HepG2 (cell line): ENCODE results near the gene APCDD1L. TPM values are rescaled to one million over a fixed set of nuclear protein-coding genes. Genes with fewer than 3 reads are reported as not detected.

Experiments
- ATAC-seq: fragments of 200-7000 bp; cut with Tn5 transposase; 3 replicates; pipeline ENCODE4 v1.9.1; 2020; ENCODE audit warnings: mild to moderate bottlenecking, moderate library complexity
- BruUV-seq: library from RNA; stranded (reverse); fragments of 400-500 nt; replicated peaks from 2 replicates; lab custom pipeline; 2021; lab: Mats Ljungman, UMichigan
- CTCF ChIA-PET: fragments of 300-600 bp; formaldehyde crosslinking; extraction: SDS; loops from one replicate; lab custom pipeline; 2021; ENCODE audit warnings: low total read pairs, inconsistent platforms, low intra/inter-chr PET ratio; lab: Yijun Ruan, JAX
- POLR2A ChIA-PET: fragments of 350-600 bp; sonication (Branson Sonifier 250); formaldehyde crosslinking; loops from one replicate; lab custom pipeline; 2020; ENCODE audit warnings: antibody characterized with exemption, inconsistent platforms; lab: Yijun Ruan, JAX
- DNase-seq: peaks from one replicate; pipeline ENCODE4 v3.0.0-alpha.2; 2015; ENCODE audit warnings: low spot score
- FAIRE-seq: peaks from 3 replicates; lab custom pipeline; 2011; peaks lifted over from hg19 to GRCh38; lab: Jason Lieb, UNC
- H2AFZ ChIP-seq: one replicate; pipeline ENCODE4 v1.6.1; 2011; ENCODE audit warnings: low read length, inconsistent platforms
- H3K27ac ChIP-seq: fragments of 300-600 bp; 3 replicates; pipeline ENCODE4 v1.8.0; 2011; ENCODE audit warnings: mixed run types, mild to moderate bottlenecking, mixed read lengths, low read length, inconsistent platforms; ENCODE audit not compliant: insufficient read depth; ENCODE audit errors: extremely low read length
- H3K27me3 ChIP-seq, 2 experiments: fragments of 200-600 bp in 1 of 2; 2 replicates in 1 of 2; 3 replicates in 1 of 2; pipeline versions ENCODE4 v1.6.0 to v1.8.0; 2011; ENCODE audit warnings: low read length in 2 of 2, mild to moderate bottlenecking in 2 of 2, moderate library complexity in 2 of 2, inconsistent platforms in 1 of 2; ENCODE audit not compliant: insufficient read depth in 2 of 2, control insufficient read depth in 1 of 2
- H3K36me3 ChIP-seq, 2 experiments: fragments of 200-600 bp in 1 of 2; replicated peaks in 1 of 2; 2 replicates in 1 of 2; 3 replicates in 1 of 2; pipeline versions ENCODE4 v1.5.1 to v1.8.0; 2011; ENCODE audit warnings: low read length in 2 of 2, inconsistent platforms in 1 of 2; ENCODE audit not compliant: insufficient read depth in 2 of 2, control insufficient read depth in 1 of 2
- H3K4me1 ChIP-seq: 2 replicates; pipeline ENCODE4 v1.5.1; 2012; ENCODE audit warnings: low read length, inconsistent platforms; ENCODE audit not compliant: insufficient read depth
- H3K4me2 ChIP-seq: 2 replicates; pipeline ENCODE4 v1.6.0; 2011; ENCODE audit warnings: low read depth, low read length, inconsistent platforms
- H3K4me3 ChIP-seq, 3 experiments: fragments of 200-600 bp in 1 of 3; sonication (generic), shearing (Covaris generic) in 1 of 3; replicated peaks in 1 of 3; 2 replicates each; pipeline ENCODE4 v1.5.1; 2011 to 2016; ENCODE audit warnings: low read length in 3 of 3, inconsistent platforms in 2 of 3, low read depth in 2 of 3, mild to moderate bottlenecking in 2 of 3, control low read depth in 1 of 3, mixed read lengths in 1 of 3; ENCODE audit not compliant: insufficient read depth in 1 of 3
- H3K79me2 ChIP-seq: one replicate; pipeline ENCODE4 v1.6.1; 2011; ENCODE audit warnings: low read length, inconsistent platforms; ENCODE audit not compliant: insufficient read depth
- H3K9ac ChIP-seq: 2 replicates; pipeline ENCODE4 v1.6.0; 2011; ENCODE audit warnings: mild to moderate bottlenecking, low read depth, low read length, inconsistent platforms; ENCODE audit not compliant: insufficient read depth
- H3K9me3 ChIP-seq: 2 replicates; pipeline ENCODE4 v1.5.1; 2012; ENCODE audit warnings: mild to moderate bottlenecking, low read length
- H4K20me1 ChIP-seq: 2 replicates; pipeline ENCODE4 v1.6.0; 2011; ENCODE audit warnings: inconsistent platforms, mild to moderate bottlenecking, low read length, moderate library complexity; ENCODE audit not compliant: insufficient read depth
- AHR ChIP-seq: IDR thresholded peaks from 2 replicates; pipeline ENCODE4 v1.6.1; 2018; ENCODE audit warnings: missing genetic modification reagents, missing compliant biosample characterization
- CBX5 ChIP-seq: sonication (generic); formaldehyde crosslinking; IDR thresholded peaks from 2 replicates; pipeline ENCODE4 v1.4.0; 2020; ENCODE audit warnings: missing genetic modification reagents, borderline replicate concordance
- POGK ChIP-seq: sonication (generic); formaldehyde crosslinking; conservative IDR thresholded peaks from 2 replicates; pipeline ENCODE4 v1.8.0; 2022; ENCODE audit warnings: mild to moderate bottlenecking, moderate library complexity, missing genetic modification reagents
- SETDB1 ChIP-seq: sonication (generic); formaldehyde crosslinking; IDR thresholded peaks from 2 replicates; pipeline ENCODE4 v1.5.1; 2020; ENCODE audit warnings: missing genetic modification reagents, mild to moderate bottlenecking, borderline replicate concordance
- U2AF2 ChIP-seq: fragments of 200-400 bp; formaldehyde crosslinking; IDR thresholded peaks from 2 replicates; pipeline ENCODE4 v1.6.1; 2017; ENCODE audit warnings: low read depth, mild to moderate bottlenecking, low read length
- ZBTB20 ChIP-seq: sonication (generic); formaldehyde crosslinking; IDR thresholded peaks from 2 replicates; pipeline ENCODE4 v1.8.1; 2023; ENCODE audit warnings: missing genetic modification reagents, low read depth, mild to moderate bottlenecking, borderline replicate concordance
- ZNF10 ChIP-seq: sonication (generic); formaldehyde crosslinking; IDR thresholded peaks from 2 replicates; pipeline ENCODE4 v1.4.0; 2020; ENCODE audit warnings: mild to moderate bottlenecking, low read depth, missing genetic modification reagents, borderline replicate concordance
- WGBS: methylation state at CpG from one replicate; pipeline ENCODE4 v1.1.6; 2017; ENCODE audit warnings: low lambda C conversion rate; 5-methylcytosine and 5-hydroxymethylcytosine counted together
- in situ Hi-C: cut with HindIII; loops from 2 replicates; pipeline ENCODE4 v1.10.0; 2017; ENCODE audit warnings: low pct_unique_long_range_greater_than_20kb; ENCODE audit not compliant: extremely low pct_ligation_motif_present
- intact Hi-C: fragments of 100-400 bp; cut with micrococcal nuclease; formaldehyde crosslinking; loops from one replicate; pipeline ENCODE4 v1.10.0; 2022; ENCODE audit not compliant: unreplicated experiment
- polyA plus RNA-seq, 8 experiments: library from polyadenylated mRNA; depleted of rRNA in 3 of 8; stranded (reverse) in 7 of 8; unstranded in 1 of 8; fragments of >200 nt; fragmentation: Illumina TruSeq in 4 of 8; extraction: Trizol in 4 of 8; gene quantifications; 2 replicates each; pipeline versions ENCODE4 v1.2.1 to v1.2.3, GENCODE V29; 2011 to 2016; ENCODE audit warnings: low read depth in 4 of 8, missing spikeins in 1 of 8, mixed read lengths in 1 of 8; ENCODE audit not compliant: insufficient read depth in 1 of 8
- total RNA-seq, 5 experiments: library from RNA; depleted of rRNA; stranded (reverse); fragments of >200 nt; fragmentation: Illumina TruSeq; extraction: Trizol; gene quantifications; 2 replicates each; pipeline ENCODE4 v1.2.3, GENCODE V29; 2016; ENCODE audit warnings: low read depth in 1 of 5

The APCDD1L gene
- total and polyA plus RNA-seq, 2 of the 13 experiments (the other 11 are each of a cell fraction or from before 2014, with no cell fraction given) = not detected

GRCh38 chr20:58511861-58512260 is 3.3 kb downstream of the APCDD1L start:
- FAIRE-seq = no peak

GRCh38 chr20:58511364-58511763 is 3.8 kb downstream of the APCDD1L start:
- Histone ChIP-seq H4K20me1 (no peaks in the 10 kb centered on the region; the same call in 1 of the 2 replicates), H3K4me1 (no peaks in the 10 kb centered on the region), H3K9me3 (peaks cover 6% of the 10 kb centered on the region), H3K4me3 (no peak overlapping the region), H3K9ac (no peak overlapping the region), H3K4me2 (no peak overlapping the region), H3K36me3 (no peaks in the 10 kb centered on the region), H3K27me3 (peaks cover 11 to 75% of the 10 kb centered on the region in 2 experiments; a peak in 4 of 5 replicates), H3K79me2 (no peaks in the 10 kb centered on the region), H3K27ac (no peak overlapping the region), H2AFZ (no peak overlapping the region)
- intact Hi-C loops = no loop called here
- 7% methylated on average over 4 of the region's 4 CpGs for WGBS
- TF ChIP-seq ZBTB20 (CRISPR knock-in tag) = no peak
- no peak for TF ChIP-seq POGK (CRISPR knock-in tag)
- TF ChIP-seq U2AF2 = no peak
- TF ChIP-seq ZNF10 = no peak
- TF ChIP-seq AHR (CRISPR knock-in tag) = no peak
- in situ Hi-C loops = no loop called here
- POLR2A ChIA-PET = no interaction called here
- ATAC-seq (no peak), DNase-seq (no peak), FAIRE-seq (peak; percentile 12)
- CTCF ChIA-PET = no interaction called here
- no TSS peak for BruUV-seq

More at GRCh38 chr20:58511861-58512260, 3.3 kb downstream of the APCDD1L start:
- Histone ChIP-seq H3K79me2 (no peaks in the 10 kb centered on the region), H4K20me1 (no peaks in the 10 kb centered on the region; the same call in 1 of the 2 replicates), H3K27me3 (peaks cover 11 to 78% of the 10 kb centered on the region in 2 experiments; a peak in 4 of 5 replicates), H3K9me3 (peaks cover under 1% of the 10 kb centered on the region; the same call in 1 of the 2 replicates), H3K9ac (no peak overlapping the region), H3K4me1 (no peaks in the 10 kb centered on the region), H3K36me3 (no peaks in the 10 kb centered on the region), H2AFZ (no peak overlapping the region), H3K4me3 (no peak overlapping the region), H3K27ac (no peak overlapping the region), H3K4me2 (no peak overlapping the region)
- CTCF ChIA-PET = no interaction called here
- WGBS = 58% methylated on average over 9 of the region's 9 CpGs
- BruUV-seq = no TSS peak
- POLR2A ChIA-PET = no interaction called here
- in situ Hi-C loops (no loop called here), intact Hi-C loops (no loop called here)
- TF ChIP-seq CBX5 (no peak), SETDB1 (CRISPR knock-in tag) (no peak)
- ATAC-seq (no peak), DNase-seq (no peak)
